ENCODE data around the gene PCSK5.

Gene PCSK5

DNA sequence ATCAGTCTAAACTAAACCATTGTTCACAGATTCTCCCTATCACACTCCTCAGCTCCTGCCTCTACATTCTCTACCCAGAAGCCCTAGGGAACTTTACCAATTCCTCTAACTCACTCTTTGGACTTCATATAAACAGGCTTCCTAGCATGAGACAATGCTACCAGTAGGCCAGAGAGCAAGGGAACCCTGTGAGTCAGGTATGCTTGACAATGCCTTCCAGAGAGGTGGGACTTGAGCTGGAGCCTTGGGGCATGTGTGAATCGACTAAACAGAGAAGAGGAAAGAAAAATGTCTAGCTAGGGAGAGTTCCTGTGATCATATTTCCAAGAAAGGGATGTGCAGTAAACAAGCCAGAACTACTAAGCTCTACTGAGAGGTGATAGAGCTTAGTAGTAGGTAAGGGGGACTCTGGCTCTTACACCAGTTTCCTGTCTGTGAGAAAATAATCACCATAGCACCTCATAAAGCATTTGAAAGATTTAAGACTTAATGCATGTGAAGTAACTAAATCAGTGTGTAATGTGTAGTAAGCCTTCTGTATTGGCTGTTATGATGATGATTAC lies 510.1 kb downstream of the PCSK5 start:
- no peak for DNase-seq

DNA sequence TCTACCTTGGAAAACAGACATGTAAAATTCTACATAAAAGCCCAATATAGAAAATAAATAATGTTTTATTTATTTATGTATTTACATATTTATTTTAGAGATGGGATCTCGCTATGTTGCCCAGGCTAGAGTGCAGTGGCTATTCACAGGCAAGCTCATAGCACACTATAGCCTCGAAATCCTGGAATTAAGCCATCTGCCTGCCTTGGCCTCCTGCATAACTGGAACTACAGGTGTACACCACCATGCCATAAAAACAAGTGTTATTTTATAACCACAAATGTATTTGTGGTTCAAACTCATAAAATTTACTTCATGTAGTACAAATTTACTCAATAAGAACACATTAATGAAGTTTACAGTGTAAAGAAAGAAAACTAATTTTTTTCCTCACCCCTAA lies 510.7 kb downstream of the PCSK5 start:
- no peak for DNase-seq

GRCh38 chr9:76401580-76402354 lies 511.3 kb downstream of the PCSK5 start:
- no peak for DNase-seq

GRCh38 chr9:76403352-76403751 lies 512.9 kb downstream of the PCSK5 start:
- DNase-seq: peak in 1 of 14 donors; percentile 13

DNA sequence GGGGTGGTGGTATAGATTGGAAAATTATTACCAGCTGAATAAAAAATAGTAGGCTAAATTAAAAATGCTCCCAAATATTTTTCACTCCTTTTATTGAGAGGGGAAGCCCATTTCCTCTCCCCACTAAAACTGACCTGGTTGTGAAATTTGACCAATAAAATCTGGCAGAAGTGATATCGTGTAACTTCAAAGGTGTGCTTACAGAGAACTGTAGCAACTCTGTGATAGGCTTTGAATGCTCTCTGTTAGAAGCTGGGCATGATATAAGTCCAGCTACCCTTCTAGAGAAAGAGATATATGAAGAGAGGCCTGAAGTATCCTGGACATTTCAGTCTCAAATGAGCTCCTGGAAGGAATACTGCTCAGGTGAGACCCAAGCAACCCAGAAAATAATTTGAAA lies 513.9 kb downstream of the PCSK5 start:
- DNase-seq: no peak

- no peak for DNase-seq
Observed at GRCh38 chr9:76405340-76405739, 514.9 kb downstream of the PCSK5 start.

GRCh38 chr9:76405868-76406267 lies 515.4 kb downstream of the PCSK5 start:
- DNase-seq: no peak
